GM11168 (cell line): ENCODE data around the gene ZNG1C.
"Not testable (repeated sequence)": the region's sequence is repeated elsewhere in the genome, so short reads cannot be mapped to it uniquely, and the experiment has no call there.

ENCODE experiments used
- in situ Hi-C: fragments of 300-500 bp; cut with MboI; formaldehyde crosslinking; loops from one replicate; pipeline ENCODE4 v1.12.0; 2022; ENCODE audit warnings: low sequenced_read_pairs; ENCODE audit not compliant: unreplicated experiment

The ZNG1C gene

GRCh38 chr9:68241683-68242082 lies at the start of gene ZNG1C:
ZNG1C (plus strand) TSS chr9:68241983; CDS start chr9:68242032, 49 bp downstream.
- in situ Hi-C loops, result not testable (repeated sequence)

- in situ Hi-C loops, result not testable (repeated sequence)
Observed at GRCh38 chr9:68242437-68242836, 654 bp downstream of the ZNG1C start.

DNA sequence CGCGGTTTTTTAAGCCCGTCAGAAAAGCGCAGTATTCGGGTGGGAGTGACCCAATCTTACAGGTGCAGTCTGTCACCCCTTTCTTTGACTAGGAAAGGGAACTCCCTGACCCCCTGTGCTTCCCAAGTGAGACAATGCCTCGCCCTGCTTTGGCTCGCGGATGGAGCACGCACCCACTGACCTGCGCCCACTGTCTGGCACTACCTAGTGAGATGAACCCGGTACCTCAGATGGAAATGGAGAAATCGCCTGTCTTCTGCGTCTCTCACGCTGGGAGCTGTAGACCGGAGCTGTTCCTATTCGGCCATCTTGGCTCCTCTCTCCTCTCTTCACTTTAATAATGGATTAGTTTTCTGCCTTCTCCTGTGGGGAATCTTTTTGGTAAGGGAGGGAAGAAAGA lies 39.3 kb downstream of the ZNG1C start:
- in situ Hi-C loops, result not testable (repeated sequence)

DNA sequence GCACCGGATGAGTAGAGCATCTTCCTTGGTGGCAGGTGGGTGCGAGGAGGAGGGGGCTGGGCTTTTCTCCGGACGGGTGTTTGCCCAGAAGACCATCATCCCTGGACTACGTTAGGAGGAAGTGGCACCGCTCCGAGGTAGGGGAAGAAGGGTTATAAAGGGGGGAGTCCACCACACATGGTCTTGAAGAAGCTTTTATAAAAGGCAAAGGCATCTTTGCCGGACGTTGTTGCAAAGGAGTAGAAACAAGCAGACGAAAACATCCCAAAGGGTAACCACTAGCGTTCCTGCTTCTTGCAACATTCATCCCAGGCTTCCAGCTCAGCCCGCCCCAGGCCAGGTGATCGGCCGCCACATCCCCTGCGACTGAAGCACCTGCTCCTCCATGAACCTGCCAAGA lies 60.8 kb downstream of the ZNG1C start, which contains the start of gene FOXD4L3:
Gene FOXD4L3, plus strand, starts transcription at position 301 of the 400 bp plus-strand sequence. Its CDS starts 85 bp downstream, at position 386.
- in situ Hi-C loops, result not testable (repeated sequence)

DNA sequence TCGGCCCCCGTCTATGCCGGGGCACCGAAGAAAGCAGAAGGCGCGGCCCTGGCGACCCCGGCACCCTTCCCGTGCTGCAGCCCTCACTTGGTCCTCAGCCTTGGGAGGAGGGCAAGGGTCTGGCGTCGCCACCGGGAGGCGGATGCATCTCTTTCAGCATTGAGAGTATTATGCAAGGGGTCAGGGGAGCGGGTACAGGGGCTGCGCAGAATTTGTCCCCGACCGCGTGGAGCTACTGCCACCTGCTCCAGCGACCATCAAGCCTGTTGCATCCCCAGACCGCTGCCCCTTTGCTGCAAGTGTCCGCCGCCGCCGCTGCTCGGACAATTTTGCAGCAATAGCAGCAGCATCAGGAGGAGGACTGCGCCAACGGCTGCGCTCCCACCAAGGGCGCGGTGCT lies 62.0 kb downstream of the ZNG1C start:
- in situ Hi-C loops, result not testable (repeated sequence)

GRCh38 chr9:68304212-68304611 lies 62.4 kb downstream of the ZNG1C start:
- in situ Hi-C loops, result not testable (repeated sequence)

DNA sequence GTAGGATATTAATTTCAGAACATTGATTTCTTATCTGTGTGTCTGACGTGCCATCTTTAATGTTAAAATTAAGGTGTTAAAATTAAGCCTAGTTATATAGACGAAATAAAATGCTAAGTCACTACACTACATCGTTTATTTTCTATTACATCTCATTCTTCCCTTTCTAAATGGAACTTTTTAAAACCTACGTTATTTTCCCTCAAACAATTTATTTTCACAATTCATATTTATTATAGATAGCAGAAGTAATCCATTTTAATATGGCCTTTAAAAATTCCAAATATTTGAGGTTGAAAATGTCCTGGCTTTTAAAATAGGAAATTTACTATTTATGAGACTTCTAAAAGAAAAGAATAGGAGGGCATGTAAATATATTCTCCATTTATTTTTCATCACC lies 63.0 kb downstream of the ZNG1C start:
- in situ Hi-C loops, result not testable (repeated sequence)

GRCh38 chr9:68305680-68306285 lies 64.0 kb downstream of the ZNG1C start:
- in situ Hi-C loops, result not testable (repeated sequence)

DNA sequence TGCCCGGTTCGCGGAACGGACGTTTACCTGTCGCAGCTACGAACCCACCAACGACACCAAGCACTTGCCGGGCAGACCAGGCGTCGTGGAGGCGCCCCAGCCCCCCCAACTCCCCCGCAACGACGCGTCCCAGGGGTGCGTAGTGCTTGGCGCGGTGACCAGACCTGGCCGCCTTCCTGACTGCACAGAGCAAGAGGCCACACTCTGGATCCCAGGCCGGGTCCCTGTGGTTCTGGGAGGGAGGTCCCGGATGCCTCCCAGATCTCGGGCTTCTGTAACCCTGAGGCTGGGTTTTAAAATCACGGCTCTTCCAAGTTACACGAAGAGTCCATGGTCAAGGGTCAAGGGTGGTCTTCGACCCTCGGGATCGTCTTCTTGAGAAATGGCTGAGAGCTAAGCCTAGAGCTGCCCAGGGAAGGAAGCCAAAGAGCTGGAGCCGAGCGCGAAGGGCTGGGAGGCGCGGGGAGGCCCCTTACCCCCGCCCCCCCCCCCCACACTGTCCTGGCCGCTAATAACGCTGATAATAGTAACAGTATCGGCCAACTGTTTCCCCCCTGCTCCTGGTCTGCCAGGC lies 64.7 kb downstream of the ZNG1C start:
- in situ Hi-C loops, result not testable (repeated sequence)

DNA sequence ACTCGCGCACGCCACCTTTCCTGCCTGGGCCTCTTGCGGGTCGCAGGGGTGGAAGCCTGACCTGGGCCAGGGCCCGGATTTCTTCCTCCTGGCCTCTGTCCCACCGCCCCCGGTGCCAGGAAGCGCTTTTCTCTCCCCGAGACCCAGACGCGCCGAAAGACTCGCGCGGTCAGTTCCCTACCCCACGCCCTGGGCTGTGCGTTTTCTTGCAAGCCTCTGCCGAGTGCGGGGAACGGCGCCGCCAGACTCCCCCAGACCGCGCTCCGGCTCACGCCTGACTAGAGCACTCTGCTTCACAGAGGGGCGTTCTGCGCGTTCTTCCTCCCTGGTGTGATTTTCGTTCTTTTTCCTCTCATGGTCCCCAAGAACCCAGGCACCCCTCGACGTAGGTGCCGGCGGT lies 65.3 kb downstream of the ZNG1C start:
- in situ Hi-C loops, result not testable (repeated sequence)

DNA sequence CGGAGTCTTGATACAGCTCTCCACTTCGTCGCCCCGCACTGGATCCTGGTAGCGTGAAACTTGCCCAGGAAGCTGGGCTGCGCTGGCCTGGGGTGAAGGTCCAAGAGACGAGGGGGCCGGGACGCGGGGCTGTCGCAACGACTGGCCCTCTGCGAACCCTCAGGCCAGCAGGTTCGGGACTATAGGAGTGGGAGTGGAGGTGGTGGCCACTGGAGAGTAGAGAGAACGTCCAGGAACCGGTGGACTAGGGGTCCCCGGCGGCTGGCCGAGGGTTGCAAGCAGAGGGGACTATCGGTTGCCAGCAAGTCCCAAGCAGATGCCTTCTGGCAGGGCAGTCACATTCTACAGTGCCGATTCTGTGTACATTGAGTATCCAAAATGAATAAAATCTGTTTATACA lies 65.9 kb downstream of the ZNG1C start:
- in situ Hi-C loops, result not testable (repeated sequence)

- in situ Hi-C loops, result not testable (repeated sequence)
Observed at GRCh38 chr9:68311208-68311607, 69.4 kb downstream of the ZNG1C start.

GRCh38 chr9:68318209-68318608 lies 76.4 kb downstream of the ZNG1C start:
- in situ Hi-C loops, result not testable (repeated sequence)

DNA sequence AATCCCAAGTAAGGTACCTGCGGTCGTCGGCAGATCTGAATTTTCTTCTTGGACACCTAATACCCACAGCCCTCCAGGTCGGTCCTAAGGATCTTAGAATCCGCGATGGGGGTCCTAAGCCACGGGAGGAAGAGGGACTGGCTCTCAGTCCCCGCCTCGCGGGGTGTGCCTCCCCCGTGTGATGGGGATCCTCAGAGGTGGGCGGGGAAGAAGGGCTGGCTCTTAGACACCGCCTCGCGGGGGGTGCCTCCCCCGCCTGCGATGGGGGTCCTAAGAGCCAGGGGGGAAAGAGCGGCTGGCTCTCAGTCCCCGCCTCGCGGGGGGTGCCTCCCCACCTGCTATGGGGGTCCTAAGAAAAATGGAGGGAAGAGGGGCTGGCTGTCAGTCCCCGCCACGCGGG lies 82.0 kb downstream of the ZNG1C start:
- in situ Hi-C loops, result not testable (repeated sequence)

DNA sequence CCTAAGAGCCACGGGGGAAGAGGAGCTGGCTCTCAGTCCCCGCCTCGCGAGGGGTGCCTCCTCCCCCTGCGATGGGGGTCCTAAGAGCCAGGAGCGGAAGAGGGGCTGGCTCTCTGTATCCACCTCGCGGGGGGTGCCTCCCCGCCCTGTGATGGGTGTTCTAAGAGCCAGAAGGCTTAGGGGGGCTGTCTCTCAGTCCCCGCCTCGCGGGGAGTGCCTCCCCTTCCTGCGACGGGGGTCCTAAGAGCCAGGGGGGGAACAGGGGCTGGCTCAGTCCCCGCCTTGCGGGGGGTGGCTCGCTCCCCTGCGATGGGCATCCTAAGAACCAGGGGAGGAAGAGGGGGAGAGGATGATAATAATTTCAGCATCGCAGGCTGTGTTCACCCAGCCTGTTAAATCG lies 82.7 kb downstream of the ZNG1C start:
- in situ Hi-C loops, result not testable (repeated sequence)

DNA sequence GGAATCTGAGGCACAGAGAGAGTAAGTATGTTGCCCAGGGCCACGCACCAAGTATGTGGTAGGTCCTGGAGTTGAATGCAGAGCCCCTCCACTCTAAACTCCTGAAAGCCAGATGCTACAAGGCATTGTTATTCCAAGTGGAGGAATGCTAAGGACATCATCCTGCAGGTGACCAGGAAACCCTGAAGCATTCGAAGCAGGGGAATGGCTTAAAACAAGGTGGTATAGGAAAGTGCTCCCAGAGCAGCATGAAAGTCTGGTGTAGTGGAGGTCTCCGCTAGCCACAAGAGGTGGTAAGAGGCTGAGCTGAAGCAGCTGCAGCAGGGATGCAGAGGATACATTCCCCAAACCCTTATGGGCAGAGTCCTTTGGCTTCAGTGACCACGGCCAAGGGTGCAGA lies 87.3 kb downstream of the ZNG1C start:
- in situ Hi-C loops, result not testable (repeated sequence)

DNA sequence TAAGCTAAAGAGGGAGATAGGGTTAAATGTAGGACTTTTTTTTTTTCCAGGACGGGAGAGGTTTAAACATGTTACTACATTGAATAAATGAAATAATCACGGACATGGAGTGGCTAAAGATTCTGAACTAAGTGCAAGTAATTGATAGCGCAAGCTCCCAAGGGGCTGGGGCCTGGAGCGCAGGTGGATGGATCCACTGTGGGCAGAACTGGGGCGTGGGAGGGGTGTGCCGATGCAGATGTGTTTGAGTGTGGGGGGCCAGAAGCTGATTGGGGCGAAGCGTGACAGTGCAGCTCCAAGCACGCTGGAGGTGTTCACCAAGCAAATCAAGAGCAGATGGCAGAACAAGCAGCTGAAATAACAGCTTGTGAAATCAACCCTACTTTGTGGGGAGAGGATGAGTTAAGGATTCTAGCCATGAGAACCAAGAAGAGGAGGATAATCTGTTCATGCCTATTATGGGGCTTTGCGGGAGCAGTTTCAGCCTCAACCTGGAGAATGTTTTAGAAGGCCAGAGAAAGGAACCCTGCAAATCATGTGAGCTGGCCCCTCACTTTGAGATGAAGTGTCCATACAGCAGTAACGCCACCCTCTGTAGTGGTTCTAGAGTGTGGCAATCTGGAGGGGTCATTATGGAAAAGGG lies 88.9 kb downstream of the ZNG1C start:
- in situ Hi-C loops, result not testable (repeated sequence)

GRCh38 chr9:68332122-68332521 lies 90.3 kb downstream of the ZNG1C start:
- in situ Hi-C loops, result not testable (repeated sequence)

- in situ Hi-C loops, result not testable (repeated sequence)
Observed at GRCh38 chr9:68335935-68336334, 94.2 kb downstream of the ZNG1C start.

DNA sequence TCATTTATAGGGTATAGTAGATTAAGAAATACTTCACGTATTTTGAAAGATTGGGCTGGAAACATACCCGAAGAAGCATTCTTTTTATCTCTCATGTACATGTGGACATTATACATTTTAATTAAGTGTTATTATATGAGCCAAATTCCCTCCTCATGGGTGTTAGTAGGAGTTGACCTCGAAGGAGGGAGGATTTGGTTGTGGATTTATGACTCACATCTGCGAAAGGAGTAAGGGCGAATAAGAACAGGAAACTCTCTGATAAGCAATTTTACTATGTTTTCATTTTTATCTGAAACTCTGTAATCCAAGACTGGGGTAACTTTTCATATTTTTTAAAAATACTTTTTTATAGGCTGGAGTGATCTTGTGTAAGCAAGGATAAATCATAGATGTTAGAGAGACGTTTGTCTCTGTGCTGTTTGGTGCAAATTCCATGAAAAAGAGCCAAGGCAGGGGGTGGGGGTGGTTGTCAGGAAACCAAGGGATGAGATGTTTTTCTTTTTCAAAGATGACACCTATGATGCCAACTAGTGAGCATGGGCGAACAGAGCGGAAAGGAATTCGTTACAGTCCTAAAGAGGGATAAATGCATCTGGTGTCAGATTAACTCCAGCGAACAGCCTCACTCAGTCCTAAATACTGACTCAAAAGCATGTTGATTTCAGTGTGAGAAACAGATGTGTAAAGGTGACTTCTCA lies 95.0 kb downstream of the ZNG1C start:
- in situ Hi-C loops, result not testable (repeated sequence)

DNA sequence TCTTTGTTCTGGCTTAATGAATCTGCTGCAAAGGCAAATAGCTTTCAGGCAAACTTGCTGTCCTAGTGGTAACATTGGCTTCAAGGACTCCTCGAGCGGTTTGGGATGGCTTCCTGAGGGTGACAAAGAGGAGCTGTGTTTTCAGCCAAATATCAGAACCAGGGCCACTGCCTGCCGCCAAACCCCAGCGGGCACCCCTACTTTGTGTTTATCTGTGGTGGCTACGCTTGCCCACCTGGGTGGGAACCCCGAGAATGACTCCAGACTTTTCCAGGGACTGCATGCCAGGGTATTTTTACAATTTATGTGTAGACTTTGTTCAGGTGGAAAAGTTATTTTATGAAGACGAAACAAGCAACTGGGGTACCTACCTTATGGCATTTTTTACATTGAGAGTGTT lies 96.2 kb downstream of the ZNG1C start:
- in situ Hi-C loops, result not testable (repeated sequence)
